ENCODE data around the gene WBP1L.
"Not testable (repeated sequence)": the region's sequence is repeated elsewhere in the genome, so short reads cannot be mapped to it uniquely, and the experiment has no call there.

WBP1L gene

DNA sequence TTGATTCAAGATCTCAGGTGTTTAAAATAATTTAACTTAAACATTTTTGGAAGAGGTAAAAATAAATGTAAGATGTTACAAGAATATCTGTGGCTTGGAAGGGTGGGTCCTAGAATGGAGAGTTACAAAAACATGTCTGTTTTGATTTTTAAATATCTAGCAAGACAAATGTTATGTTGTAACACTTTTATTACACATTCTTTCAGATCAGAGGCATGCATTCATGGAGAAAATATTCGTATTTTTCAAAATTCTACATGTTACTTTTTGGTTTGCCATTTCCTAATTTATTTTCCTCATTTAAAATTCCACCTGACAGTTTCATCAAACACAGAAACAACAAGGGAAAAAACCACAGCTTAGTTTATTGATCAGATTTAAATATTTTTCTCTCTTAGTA, 10.0 kb downstream of the WBP1L start:
- Histone ChIP-seq H3K4me3 (ENCODE audit: severe bottlenecking) (no peak overlapping the region), H3K4me1 (ENCODE audit: insufficient read depth, poor library complexity, severe bottlenecking) (peaks cover 4% of the 10 kb centered on the region), H3K27me3 (ENCODE audit: insufficient read depth, poor library complexity, severe bottlenecking) (no peaks in the 10 kb centered on the region), H3K27ac (ENCODE audit: poor library complexity, severe bottlenecking) (peak overlapping the region; percentile 27), H3K36me3 (ENCODE audit: low read depth) (0 out of 2 replicates have a peak, but pooled peaks cover 4% of the 10 kb centered on the region), H3K9me3 (ENCODE audit: severe bottlenecking) (no peaks in the 10 kb centered on the region)
- DNase-seq (ENCODE audit: low spot score) (no peak), ATAC-seq (ENCODE audit: low read depth) (no peak)
- TF ChIP-seq, protein P1, sequence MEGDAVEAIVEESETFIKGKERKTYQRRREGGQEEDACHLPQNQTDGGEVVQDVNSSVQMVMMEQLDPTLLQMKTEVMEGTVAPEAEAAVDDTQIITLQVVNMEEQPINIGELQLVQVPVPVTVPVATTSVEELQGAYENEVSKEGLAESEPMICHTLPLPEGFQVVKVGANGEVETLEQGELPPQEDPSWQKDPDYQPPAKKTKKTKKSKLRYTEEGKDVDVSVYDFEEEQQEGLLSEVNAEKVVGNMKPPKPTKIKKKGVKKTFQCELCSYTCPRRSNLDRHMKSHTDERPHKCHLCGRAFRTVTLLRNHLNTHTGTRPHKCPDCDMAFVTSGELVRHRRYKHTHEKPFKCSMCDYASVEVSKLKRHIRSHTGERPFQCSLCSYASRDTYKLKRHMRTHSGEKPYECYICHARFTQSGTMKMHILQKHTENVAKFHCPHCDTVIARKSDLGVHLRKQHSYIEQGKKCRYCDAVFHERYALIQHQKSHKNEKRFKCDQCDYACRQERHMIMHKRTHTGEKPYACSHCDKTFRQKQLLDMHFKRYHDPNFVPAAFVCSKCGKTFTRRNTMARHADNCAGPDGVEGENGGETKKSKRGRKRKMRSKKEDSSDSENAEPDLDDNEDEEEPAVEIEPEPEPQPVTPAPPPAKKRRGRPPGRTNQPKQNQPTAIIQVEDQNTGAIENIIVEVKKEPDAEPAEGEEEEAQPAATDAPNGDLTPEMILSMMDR (IDR thresholded peaks at IDR 0.05; ENCODE audit: poor library complexity, severe bottlenecking) = peak; percentile 3

- no peak overlapping the region for H3K27ac ChIP-seq (ENCODE audit: poor library complexity, severe bottlenecking)
- TF ChIP-seq, protein P1 (IDR thresholded peaks at IDR 0.05; ENCODE audit: poor library complexity, severe bottlenecking) = no peak
- 0 out of 2 replicates have a peak, but pooled peaks cover 4% of the 10 kb centered on the region for H3K36me3 ChIP-seq (ENCODE audit: low read depth)
- H3K4me1 ChIP-seq (ENCODE audit: insufficient read depth, poor library complexity, severe bottlenecking) = peaks cover 4% of the 10 kb centered on the region
- H3K4me3 ChIP-seq (ENCODE audit: severe bottlenecking) = no peak overlapping the region
- no peaks in the 10 kb centered on the region for H3K9me3 ChIP-seq (ENCODE audit: severe bottlenecking)
- no peak for DNase-seq (ENCODE audit: low spot score)
- H3K27me3 ChIP-seq (ENCODE audit: insufficient read depth, poor library complexity, severe bottlenecking) = no peaks in the 10 kb centered on the region
- ATAC-seq (ENCODE audit: low read depth) = no peak
Observed at GRCh38 chr10:102757323-102757722, 13.6 kb downstream of the WBP1L start.

- Histone ChIP-seq H3K27me3 (ENCODE audit: insufficient read depth, poor library complexity, severe bottlenecking) (no peaks in the 10 kb centered on the region), H3K27ac (ENCODE audit: poor library complexity, severe bottlenecking) (no peak overlapping the region), H3K4me1 (ENCODE audit: insufficient read depth, poor library complexity, severe bottlenecking) (peaks cover 4% of the 10 kb centered on the region), H3K36me3 (ENCODE audit: low read depth) (0 out of 2 replicates have a peak, but pooled peaks cover 4% of the 10 kb centered on the region), H3K4me3 (ENCODE audit: severe bottlenecking) (no peak overlapping the region), H3K9me3 (ENCODE audit: severe bottlenecking) (no peaks in the 10 kb centered on the region)
- TF ChIP-seq, protein P1 (IDR thresholded peaks at IDR 0.05; ENCODE audit: poor library complexity, severe bottlenecking) = no peak
- ATAC-seq (ENCODE audit: low read depth) (no peak), DNase-seq (ENCODE audit: low spot score) (no peak)
Observed at GRCh38 chr10:102758240-102758932, 14.6 kb downstream of the WBP1L start.

DNA sequence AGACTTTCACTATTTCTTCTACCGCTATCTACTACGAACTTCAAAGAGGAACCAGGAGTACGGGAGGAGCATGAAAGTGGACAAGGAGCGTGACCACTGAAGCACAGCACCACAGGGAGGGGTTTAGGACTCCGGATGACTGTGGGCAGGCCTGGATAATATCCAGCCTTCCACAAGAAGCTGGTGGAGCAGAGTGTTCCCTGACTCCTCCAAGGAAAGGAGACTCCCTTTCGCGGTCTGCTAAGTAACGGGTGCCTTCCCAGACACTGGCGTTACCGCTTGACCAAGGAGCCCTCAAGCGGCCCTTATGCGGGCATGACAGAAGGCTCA, 15.2 kb downstream of the WBP1L start:
- H3K4me3 ChIP-seq (ENCODE audit: severe bottlenecking); ATAC-seq (ENCODE audit: low read depth); H3K27ac ChIP-seq (ENCODE audit: poor library complexity, severe bottlenecking); H3K4me1 ChIP-seq (ENCODE audit: insufficient read depth, poor library complexity, severe bottlenecking); H3K36me3 ChIP-seq (ENCODE audit: low read depth); DNase-seq (ENCODE audit: low spot score); H3K9me3 ChIP-seq (ENCODE audit: severe bottlenecking); H3K27me3 ChIP-seq (ENCODE audit: insufficient read depth, poor library complexity, severe bottlenecking): not testable (repeated sequence)

- ATAC-seq (ENCODE audit: low read depth) (no peak), DNase-seq (ENCODE audit: low spot score) (no peak)
- TF ChIP-seq, protein P1 (IDR thresholded peaks at IDR 0.05; ENCODE audit: poor library complexity, severe bottlenecking) = no peak
- H3K27me3 ChIP-seq (ENCODE audit: insufficient read depth, poor library complexity, severe bottlenecking) = no peaks in the 10 kb centered on the region
- H3K4me3 ChIP-seq (ENCODE audit: severe bottlenecking) = no peak overlapping the region
- H3K9me3 ChIP-seq (ENCODE audit: severe bottlenecking) = no peaks in the 10 kb centered on the region
- H3K27ac ChIP-seq (ENCODE audit: poor library complexity, severe bottlenecking) = no peak overlapping the region
- H3K36me3 ChIP-seq (ENCODE audit: low read depth) = 0 out of 2 replicates have a peak, but pooled peaks cover 4% of the 10 kb centered on the region
- peaks cover 9% of the 10 kb centered on the region for H3K4me1 ChIP-seq (ENCODE audit: insufficient read depth, poor library complexity, severe bottlenecking)
Observed at GRCh38 chr10:102759497-102760210, 15.9 kb downstream of the WBP1L start.

All from RWPE2 (cell line).